Calu3 (cell line): ENCODE data around the gene FHIP1B. TPM values are rescaled to one million over a fixed set of nuclear protein-coding genes. Genes with fewer than 3 reads are reported as not detected.

Experiments
- BruUV-seq: library from RNA; stranded (reverse); fragments of 400-500 nt; replicated peaks from 2 replicates; lab custom pipeline; 2021; lab: Mats Ljungman, UMichigan
- CTCF ChIA-PET: fragments of 300-600 bp; sonication (Branson Sonifier 250); formaldehyde crosslinking; loops from one replicate; lab custom pipeline; 2022; ENCODE audit warnings: antibody characterized with exemption; lab: Charles Lee
- DNase-seq: peaks from one replicate; pipeline ENCODE4 v3.0.0; 2022
- H3K27ac Mint-ChIP-seq: one replicate; pipeline ENCODE4 v1.8.0; 2022; ENCODE audit warnings: mixed read lengths; ENCODE audit not compliant: unreplicated experiment
- H3K27me3 Mint-ChIP-seq: one replicate; pipeline ENCODE4 v1.8.0; 2022; ENCODE audit warnings: mixed read lengths; ENCODE audit not compliant: unreplicated experiment
- H3K36me3 Mint-ChIP-seq: one replicate; pipeline ENCODE4 v1.8.0; 2022; ENCODE audit warnings: mild to moderate bottlenecking, moderate library complexity, mixed read lengths; ENCODE audit not compliant: insufficient read depth, unreplicated experiment
- H3K4me1 Mint-ChIP-seq: one replicate; pipeline ENCODE4 v1.8.0; 2022; ENCODE audit warnings: mild to moderate bottlenecking, low read depth, mixed read lengths; ENCODE audit not compliant: unreplicated experiment
- H3K4me3 Mint-ChIP-seq: one replicate; pipeline ENCODE4 v1.8.0; 2022; ENCODE audit warnings: mild to moderate bottlenecking, low read depth, moderate library complexity, mixed read lengths; ENCODE audit not compliant: unreplicated experiment
- H3K9me3 Mint-ChIP-seq: one replicate; pipeline ENCODE4 v1.8.0; 2022; ENCODE audit warnings: low read depth, mixed read lengths; ENCODE audit not compliant: unreplicated experiment
- intact Hi-C: fragments of 100-400 bp; cut with micrococcal nuclease; formaldehyde crosslinking; loops from one replicate; pipeline ENCODE4 v1.10.0; 2022; ENCODE audit not compliant: unreplicated experiment
- total RNA-seq: library from RNA; stranded (reverse); gene quantifications from 2 replicates; pipeline ENCODE4 v1.2.3, GENCODE V29; 2022
- TF ChIP-seq, protein P1 (sequence below): fragments of 200-600 bp; IDR thresholded peaks from one replicate; pipeline ENCODE4 v1.8.0; 2022; ENCODE audit warnings: antibody characterized with exemption; ENCODE audit not compliant: unreplicated experiment

FHIP1B gene
- total RNA-seq, 1 experiment from 2014 or later: 39.7 TPM

DNA sequence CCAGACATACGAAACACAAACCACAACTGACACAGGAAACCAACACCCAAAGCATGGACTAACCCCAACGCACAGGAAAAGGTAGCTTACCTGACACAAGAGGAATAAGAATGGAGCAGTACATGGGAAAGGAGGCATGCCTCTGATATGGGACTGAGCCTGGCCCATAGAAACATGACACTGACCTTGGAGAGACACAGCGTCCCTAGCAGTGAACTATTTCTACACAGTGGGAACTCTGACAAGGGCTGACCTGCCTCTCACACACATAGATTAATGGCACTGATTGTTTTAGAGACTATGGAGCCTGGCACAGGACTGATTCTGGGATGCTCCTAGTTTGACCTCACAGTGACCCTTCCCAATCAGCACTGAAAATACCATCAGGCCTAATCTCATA, 37.2 kb upstream of the FHIP1B start:
- no peaks in the 10 kb centered on the region for H3K36me3 Mint-ChIP-seq
- H3K9me3 Mint-ChIP-seq: peaks cover 2% of the 10 kb centered on the region
- no peak overlapping the region for H3K27ac Mint-ChIP-seq
- BruUV-seq: no TSS peak
- no peaks in the 10 kb centered on the region for H3K4me1 Mint-ChIP-seq
- no peak for DNase-seq
- peaks cover 55% of the 10 kb centered on the region for H3K27me3 Mint-ChIP-seq
- no peak overlapping the region for H3K4me3 Mint-ChIP-seq
- TF ChIP-seq, protein P1, sequence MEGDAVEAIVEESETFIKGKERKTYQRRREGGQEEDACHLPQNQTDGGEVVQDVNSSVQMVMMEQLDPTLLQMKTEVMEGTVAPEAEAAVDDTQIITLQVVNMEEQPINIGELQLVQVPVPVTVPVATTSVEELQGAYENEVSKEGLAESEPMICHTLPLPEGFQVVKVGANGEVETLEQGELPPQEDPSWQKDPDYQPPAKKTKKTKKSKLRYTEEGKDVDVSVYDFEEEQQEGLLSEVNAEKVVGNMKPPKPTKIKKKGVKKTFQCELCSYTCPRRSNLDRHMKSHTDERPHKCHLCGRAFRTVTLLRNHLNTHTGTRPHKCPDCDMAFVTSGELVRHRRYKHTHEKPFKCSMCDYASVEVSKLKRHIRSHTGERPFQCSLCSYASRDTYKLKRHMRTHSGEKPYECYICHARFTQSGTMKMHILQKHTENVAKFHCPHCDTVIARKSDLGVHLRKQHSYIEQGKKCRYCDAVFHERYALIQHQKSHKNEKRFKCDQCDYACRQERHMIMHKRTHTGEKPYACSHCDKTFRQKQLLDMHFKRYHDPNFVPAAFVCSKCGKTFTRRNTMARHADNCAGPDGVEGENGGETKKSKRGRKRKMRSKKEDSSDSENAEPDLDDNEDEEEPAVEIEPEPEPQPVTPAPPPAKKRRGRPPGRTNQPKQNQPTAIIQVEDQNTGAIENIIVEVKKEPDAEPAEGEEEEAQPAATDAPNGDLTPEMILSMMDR: no peak
- intact Hi-C loops: no loop called here
- CTCF ChIA-PET: interaction anchor here (0.5 kb wide), 1 partner anchor 11 kb away, joined by 3 read pairs; no protein-coding TSS in a partner anchor

DNA sequence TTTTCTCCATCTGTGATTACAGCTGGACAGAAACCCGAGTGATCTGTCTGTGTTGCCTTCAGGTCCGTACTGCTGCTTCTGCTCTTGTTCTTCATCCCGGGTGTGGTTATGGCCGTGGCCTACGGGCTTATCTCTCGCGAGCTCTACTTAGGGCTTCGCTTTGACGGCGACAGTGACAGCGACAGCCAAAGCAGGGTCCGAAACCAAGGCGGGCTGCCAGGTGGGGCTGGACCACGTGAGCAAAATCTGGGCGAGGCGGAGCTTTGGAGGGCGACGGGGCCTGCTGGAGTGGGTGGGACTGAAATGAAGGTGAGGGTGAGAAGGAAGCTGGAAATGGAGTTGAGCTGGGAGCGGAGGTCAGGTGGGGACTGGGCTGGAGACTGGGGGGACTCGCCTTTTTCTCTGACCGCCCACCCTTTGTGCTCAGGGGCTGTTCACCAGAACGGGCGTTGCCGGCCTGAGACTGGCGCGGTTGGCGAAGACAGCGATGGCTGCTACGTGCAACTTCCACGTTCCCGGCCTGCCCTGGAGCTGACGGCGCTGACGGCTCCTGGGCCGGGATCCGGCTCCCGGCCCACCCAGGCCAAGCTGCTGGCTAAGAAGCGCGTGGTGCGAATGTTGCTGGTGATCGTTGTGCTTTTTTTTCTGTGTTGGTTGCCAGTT, 36.3 kb upstream of the FHIP1B start:
- no TSS peak for BruUV-seq
- Mint-ChIP-seq H3K4me1 (no peaks in the 10 kb centered on the region), H3K27ac (no peak overlapping the region), H3K9me3 (peaks cover 2% of the 10 kb centered on the region), H3K36me3 (no peaks in the 10 kb centered on the region), H3K27me3 (peaks cover 53% of the 10 kb centered on the region), H3K4me3 (no peak overlapping the region)
- TF ChIP-seq, protein P1: no peak
- intact Hi-C loops: no loop called here
- CTCF ChIA-PET: interaction anchor here (1.0 kb wide), 1 partner anchor 20 kb away, joined by 3 read pairs; no protein-coding TSS in a partner anchor
- DNase-seq: no peak

GRCh38 chr11:6269994-6270393, 35.6 kb upstream of the FHIP1B start:
- TF ChIP-seq, protein P1: no peak
- no peak overlapping the region for H3K27ac Mint-ChIP-seq
- H3K4me1 Mint-ChIP-seq: no peaks in the 10 kb centered on the region
- CTCF ChIA-PET: interaction anchor here (1.0 kb wide), 1 partner anchor 19 kb away, joined by 3 read pairs; no protein-coding TSS in a partner anchor
- H3K4me3 Mint-ChIP-seq: no peak overlapping the region
- no peaks in the 10 kb centered on the region for H3K36me3 Mint-ChIP-seq
- no peak for DNase-seq
- H3K9me3 Mint-ChIP-seq: peaks cover 2% of the 10 kb centered on the region
- H3K27me3 Mint-ChIP-seq: peaks cover 53% of the 10 kb centered on the region
- intact Hi-C loops: no loop called here
- BruUV-seq: no TSS peak

GRCh38 chr11:6268820-6269219, 34.4 kb upstream of the FHIP1B start:
- Mint-ChIP-seq H3K27me3 (peaks cover 52% of the 10 kb centered on the region), H3K4me1 (no peaks in the 10 kb centered on the region), H3K9me3 (no peaks in the 10 kb centered on the region), H3K36me3 (no peaks in the 10 kb centered on the region), H3K4me3 (no peak overlapping the region), H3K27ac (no peak overlapping the region)
- TF ChIP-seq, protein P1: no peak
- intact Hi-C loops: no loop called here
- no TSS peak for BruUV-seq
- DNase-seq: no peak
- CTCF ChIA-PET: no interaction called here
